GM18526 (cell line): ENCODE data around the gene FAM163B.

Experiments used
- POLR2A ChIP-seq: IDR thresholded peaks from 3 replicates; pipeline ENCODE4 v1.6.1; 2011; ENCODE audit not compliant: insufficient read length; ENCODE audit errors: extremely low read depth

Gene FAM163B

GRCh38 chr9:133563291-133563796 lies 45.8 kb downstream of the FAM163B start:
- TF ChIP-seq POLR2A, result no peak

GRCh38 chr9:133562611-133563290 lies 46.4 kb downstream of the FAM163B start:
- no peak for TF ChIP-seq POLR2A

- no peak for TF ChIP-seq POLR2A
Measured at GRCh38 chr9:133561976-133562554, 47.1 kb downstream of the FAM163B start.

GRCh38 chr9:133560944-133561343 lies 48.2 kb downstream of the FAM163B start:
- no peak for TF ChIP-seq POLR2A

- no peak for TF ChIP-seq POLR2A
Measured at GRCh38 chr9:133560311-133560710, 48.9 kb downstream of the FAM163B start.

GRCh38 chr9:133558191-133559126 lies 50.7 kb downstream of the FAM163B start:
- no peak for TF ChIP-seq POLR2A

GRCh38 chr9:133557581-133557980 lies 51.6 kb downstream of the FAM163B start:
- no peak for TF ChIP-seq POLR2A

- no peak for TF ChIP-seq POLR2A
Measured at GRCh38 chr9:133556354-133556753, 52.8 kb downstream of the FAM163B start.

GRCh38 chr9:133554729-133555128 lies 54.5 kb downstream of the FAM163B start:
- TF ChIP-seq POLR2A, result no peak

GRCh38 chr9:133553973-133554713 lies 55.0 kb downstream of the FAM163B start:
- no peak for TF ChIP-seq POLR2A

- no peak for TF ChIP-seq POLR2A
Measured at GRCh38 chr9:133553123-133553522, 56.1 kb downstream of the FAM163B start.

- no peak for TF ChIP-seq POLR2A
Measured at GRCh38 chr9:133552236-133552635, 57.0 kb downstream of the FAM163B start.

- TF ChIP-seq POLR2A, result no peak
Measured at GRCh38 chr9:133551446-133551845, 57.7 kb downstream of the FAM163B start.

GRCh38 chr9:133547116-133547515 lies 62.1 kb downstream of the FAM163B start:
- no peak for TF ChIP-seq POLR2A

GRCh38 chr9:133546287-133546680 lies 62.9 kb downstream of the FAM163B start:
- no peak for TF ChIP-seq POLR2A

- no peak for TF ChIP-seq POLR2A
Measured at GRCh38 chr9:133545494-133546286, 63.5 kb downstream of the FAM163B start.
